OCI-LY1 (cell line): Measurements from ENCODE around the gene MMP14.

Source experiments
- H2AFZ ChIP-seq: fragments of 200-600 bp; sonication (generic), shearing (Covaris generic); 2 replicates; pipeline ENCODE4 v1.6.0; 2014; ENCODE audit warnings: antibody characterized with exemption, mild to moderate bottlenecking, low read length
- H3F3A ChIP-seq: fragments of 200-600 bp; sonication (generic), shearing (Covaris generic); 2 replicates; pipeline ENCODE4 v1.6.0; 2014; ENCODE audit warnings: mild to moderate bottlenecking, antibody characterized with exemption, low read length, moderate library complexity; ENCODE audit not compliant: insufficient read depth
- H3K27ac ChIP-seq: fragments of 200-600 bp; sonication (generic); 2 replicates; pipeline ENCODE4 v1.5.1; 2014; ENCODE audit warnings: low read length, mixed run types, mild to moderate bottlenecking, low read depth; ENCODE audit not compliant: poor library complexity, severe bottlenecking
- H3K27me3 ChIP-seq: fragments of 200-600 bp; sonication (generic); 2 replicates; pipeline ENCODE4 v1.6.0; 2014; ENCODE audit warnings: antibody characterized with exemption, mild to moderate bottlenecking, low read length, moderate library complexity; ENCODE audit not compliant: insufficient read depth
- H3K36me3 ChIP-seq: fragments of 200-600 bp; sonication (generic); 2 replicates; pipeline ENCODE4 v1.6.1; 2014; ENCODE audit warnings: mild to moderate bottlenecking, antibody characterized with exemption, low read length, moderate library complexity, mixed read lengths; ENCODE audit not compliant: insufficient read depth
- H3K4me1 ChIP-seq: fragments of 200-600 bp; sonication (generic); 2 replicates; pipeline ENCODE4 v1.5.1; 2014; ENCODE audit warnings: mild to moderate bottlenecking, low read length, moderate library complexity; ENCODE audit not compliant: insufficient read depth, severe bottlenecking
- H3K4me2 ChIP-seq: fragments of 200-600 bp; sonication (generic), shearing (Covaris generic); 2 replicates; pipeline ENCODE4 v1.6.1; 2014; ENCODE audit warnings: low read length
- H3K4me3 ChIP-seq: fragments of 200-600 bp; sonication (generic); 2 replicates; pipeline ENCODE4 v1.5.1; 2014; ENCODE audit warnings: low read length, low read depth, mild to moderate bottlenecking, mixed read lengths; ENCODE audit not compliant: poor library complexity, severe bottlenecking
- H3K79me2 ChIP-seq: fragments of 200-600 bp; shearing (Covaris generic); 2 replicates; pipeline ENCODE4 v1.6.1; 2016; ENCODE audit warnings: mixed run types, low read length, mixed read lengths; ENCODE audit not compliant: insufficient read depth
- H3K9ac ChIP-seq: fragments of 200-600 bp; sonication (generic), shearing (Covaris generic); 2 replicates; pipeline ENCODE4 v1.6.1; 2014; ENCODE audit warnings: mild to moderate bottlenecking, low read length, mixed read lengths
- H3K9me2 ChIP-seq: fragments of 200-600 bp; sonication (generic), shearing (Covaris generic); 2 replicates; pipeline ENCODE4 v1.6.1; 2014; ENCODE audit warnings: low read depth, mild to moderate bottlenecking, low read length, mixed read lengths
- H3K9me3 ChIP-seq: fragments of 200-600 bp; shearing (Covaris generic); 2 replicates; pipeline ENCODE4 v1.6.1; 2014; ENCODE audit warnings: low read length, mixed read lengths
- H4K20me1 ChIP-seq: fragments of 200-600 bp; sonication (generic), shearing (Covaris generic); 2 replicates; pipeline ENCODE4 v1.6.0; 2016; ENCODE audit warnings: mild to moderate bottlenecking, low read length; ENCODE audit not compliant: insufficient read depth
- CTCF ChIP-seq: fragments of 200-600 bp; sonication (generic), shearing (Covaris generic); IDR thresholded peaks from 2 replicates; pipeline ENCODE4 v1.5.1; 2017; ENCODE audit warnings: mild to moderate bottlenecking, antibody characterized with exemption, low read length, moderate library complexity, mixed read lengths
- EZH2 ChIP-seq: fragments of 200-600 bp; sonication (generic), shearing (Covaris generic); IDR thresholded peaks from 2 replicates; pipeline ENCODE4 v1.8.0; 2017; ENCODE audit warnings: borderline replicate concordance, mixed run types, mild to moderate bottlenecking, antibody characterized with exemption, low read length, moderate library complexity, mixed read lengths

The MMP14 gene

GRCh38 chr14:22896760-22897159, 60.4 kb downstream of the MMP14 start:
- no peak overlapping the region for H3K9ac ChIP-seq
- TF ChIP-seq CTCF (no peak), EZH2 (no peak)
- no peak overlapping the region for H3K4me3 ChIP-seq
- no peaks in the 10 kb centered on the region for H3K79me2 ChIP-seq
- no peaks in the 10 kb centered on the region for H3F3A ChIP-seq
- H3K4me1 ChIP-seq: no peaks in the 10 kb centered on the region
- H4K20me1 ChIP-seq: no peaks in the 10 kb centered on the region
- no peaks in the 10 kb centered on the region for H3K9me2 ChIP-seq
- H3K36me3 ChIP-seq: peaks cover 39% of the 10 kb centered on the region
- H2AFZ ChIP-seq: no peak overlapping the region
- no peaks in the 10 kb centered on the region for H3K9me3 ChIP-seq
- no peak overlapping the region for H3K27ac ChIP-seq
- no peaks in the 10 kb centered on the region for H3K27me3 ChIP-seq
- H3K4me2 ChIP-seq: no peak overlapping the region

GRCh38 chr14:22897357-22897756, 61.0 kb downstream of the MMP14 start:
- H3K36me3 ChIP-seq: peaks cover 45% of the 10 kb centered on the region
- no peaks in the 10 kb centered on the region for H3K27me3 ChIP-seq
- TF ChIP-seq CTCF: no peak
- no peak for TF ChIP-seq EZH2
- no peaks in the 10 kb centered on the region for H4K20me1 ChIP-seq
- H2AFZ ChIP-seq: no peak overlapping the region
- no peak overlapping the region for H3K4me2 ChIP-seq
- H3K9me2 ChIP-seq: no peaks in the 10 kb centered on the region
- H3K9me3 ChIP-seq: no peaks in the 10 kb centered on the region
- H3K9ac ChIP-seq: no peak overlapping the region
- H3K27ac ChIP-seq: no peak overlapping the region
- no peaks in the 10 kb centered on the region for H3F3A ChIP-seq
- no peaks in the 10 kb centered on the region for H3K4me1 ChIP-seq
- no peak overlapping the region for H3K4me3 ChIP-seq
- no peaks in the 10 kb centered on the region for H3K79me2 ChIP-seq
